ENCODE measurements around the gene BRPF3. TPM values are rescaled to one million over a fixed set of nuclear protein-coding genes. Genes with fewer than 3 reads are reported as not detected.

Gene BRPF3
- total RNA-seq, 1 experiment from 2014 or later: 30.4 TPM

- Mint-ChIP-seq H3K27me3 (ENCODE audit: low read depth) (no peaks in the 10 kb centered on the region; the same call in 1 of the 2 replicates), H3K4me1 (peaks cover 6% of the 10 kb centered on the region), H3K27ac (no peak overlapping the region), H3K4me3 (no peak overlapping the region), H3K9me3 (no peaks in the 10 kb centered on the region), H3K36me3 (no peaks in the 10 kb centered on the region)
- POLR2A ChIA-PET: no interaction called here
- CTCF ChIA-PET: no interaction called here
- no peak for DNase-seq (ENCODE audit: low spot score)
- no peak for ATAC-seq
- TF ChIP-seq HMGXB4 (CRISPR knock-in tag; IDR thresholded peaks at IDR 0.05) (no peak), CREB1 (CRISPR knock-in tag; IDR thresholded peaks at IDR 0.05) (no peak), SP1 (CRISPR knock-in tag; conservative IDR thresholded peaks at IDR 0.05) (no peak), CTCF (IDR thresholded peaks at IDR 0.05) (no peak), ZNF232 (CRISPR knock-in tag; IDR thresholded peaks at IDR 0.05) (no peak), GTF2I (CRISPR knock-in tag; conservative IDR thresholded peaks at IDR 0.05) (no peak), ATF6 (CRISPR knock-in tag; IDR thresholded peaks at IDR 0.05) (no peak), SMAD4 (CRISPR knock-in tag; IDR thresholded peaks at IDR 0.05) (no peak), ARID4B (CRISPR knock-in tag; IDR thresholded peaks at IDR 0.05; ENCODE audit: borderline replicate concordance) (no peak), ESRRA (CRISPR knock-in tag; IDR thresholded peaks at IDR 0.05; ENCODE audit: borderline replicate concordance) (no peak), ZNF671 (CRISPR knock-in tag; IDR thresholded peaks at IDR 0.05) (no peak), NFE2L1 (CRISPR knock-in tag; IDR thresholded peaks at IDR 0.05) (no peak), NR3C1 (CRISPR knock-in tag; conservative IDR thresholded peaks at IDR 0.05; ENCODE audit: low read depth) (no peak), NFATC4 (CRISPR knock-in tag; IDR thresholded peaks at IDR 0.05) (no peak), AR (CRISPR knock-in tag; IDR thresholded peaks at IDR 0.05) (no peak)
- TF ChIP-seq, protein P1, sequence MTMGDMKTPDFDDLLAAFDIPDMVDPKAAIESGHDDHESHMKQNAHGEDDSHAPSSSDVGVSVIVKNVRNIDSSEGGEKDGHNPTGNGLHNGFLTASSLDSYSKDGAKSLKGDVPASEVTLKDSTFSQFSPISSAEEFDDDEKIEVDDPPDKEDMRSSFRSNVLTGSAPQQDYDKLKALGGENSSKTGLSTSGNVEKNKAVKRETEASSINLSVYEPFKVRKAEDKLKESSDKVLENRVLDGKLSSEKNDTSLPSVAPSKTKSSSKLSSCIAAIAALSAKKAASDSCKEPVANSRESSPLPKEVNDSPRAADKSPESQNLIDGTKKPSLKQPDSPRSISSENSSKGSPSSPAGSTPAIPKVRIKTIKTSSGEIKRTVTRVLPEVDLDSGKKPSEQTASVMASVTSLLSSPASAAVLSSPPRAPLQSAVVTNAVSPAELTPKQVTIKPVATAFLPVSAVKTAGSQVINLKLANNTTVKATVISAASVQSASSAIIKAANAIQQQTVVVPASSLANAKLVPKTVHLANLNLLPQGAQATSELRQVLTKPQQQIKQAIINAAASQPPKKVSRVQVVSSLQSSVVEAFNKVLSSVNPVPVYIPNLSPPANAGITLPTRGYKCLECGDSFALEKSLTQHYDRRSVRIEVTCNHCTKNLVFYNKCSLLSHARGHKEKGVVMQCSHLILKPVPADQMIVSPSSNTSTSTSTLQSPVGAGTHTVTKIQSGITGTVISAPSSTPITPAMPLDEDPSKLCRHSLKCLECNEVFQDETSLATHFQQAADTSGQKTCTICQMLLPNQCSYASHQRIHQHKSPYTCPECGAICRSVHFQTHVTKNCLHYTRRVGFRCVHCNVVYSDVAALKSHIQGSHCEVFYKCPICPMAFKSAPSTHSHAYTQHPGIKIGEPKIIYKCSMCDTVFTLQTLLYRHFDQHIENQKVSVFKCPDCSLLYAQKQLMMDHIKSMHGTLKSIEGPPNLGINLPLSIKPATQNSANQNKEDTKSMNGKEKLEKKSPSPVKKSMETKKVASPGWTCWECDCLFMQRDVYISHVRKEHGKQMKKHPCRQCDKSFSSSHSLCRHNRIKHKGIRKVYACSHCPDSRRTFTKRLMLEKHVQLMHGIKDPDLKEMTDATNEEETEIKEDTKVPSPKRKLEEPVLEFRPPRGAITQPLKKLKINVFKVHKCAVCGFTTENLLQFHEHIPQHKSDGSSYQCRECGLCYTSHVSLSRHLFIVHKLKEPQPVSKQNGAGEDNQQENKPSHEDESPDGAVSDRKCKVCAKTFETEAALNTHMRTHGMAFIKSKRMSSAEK (CRISPR knock-in tag; IDR thresholded peaks at IDR 0.05; ENCODE audit: borderline replicate concordance): no peak
- TF ChIP-seq, protein P2, sequence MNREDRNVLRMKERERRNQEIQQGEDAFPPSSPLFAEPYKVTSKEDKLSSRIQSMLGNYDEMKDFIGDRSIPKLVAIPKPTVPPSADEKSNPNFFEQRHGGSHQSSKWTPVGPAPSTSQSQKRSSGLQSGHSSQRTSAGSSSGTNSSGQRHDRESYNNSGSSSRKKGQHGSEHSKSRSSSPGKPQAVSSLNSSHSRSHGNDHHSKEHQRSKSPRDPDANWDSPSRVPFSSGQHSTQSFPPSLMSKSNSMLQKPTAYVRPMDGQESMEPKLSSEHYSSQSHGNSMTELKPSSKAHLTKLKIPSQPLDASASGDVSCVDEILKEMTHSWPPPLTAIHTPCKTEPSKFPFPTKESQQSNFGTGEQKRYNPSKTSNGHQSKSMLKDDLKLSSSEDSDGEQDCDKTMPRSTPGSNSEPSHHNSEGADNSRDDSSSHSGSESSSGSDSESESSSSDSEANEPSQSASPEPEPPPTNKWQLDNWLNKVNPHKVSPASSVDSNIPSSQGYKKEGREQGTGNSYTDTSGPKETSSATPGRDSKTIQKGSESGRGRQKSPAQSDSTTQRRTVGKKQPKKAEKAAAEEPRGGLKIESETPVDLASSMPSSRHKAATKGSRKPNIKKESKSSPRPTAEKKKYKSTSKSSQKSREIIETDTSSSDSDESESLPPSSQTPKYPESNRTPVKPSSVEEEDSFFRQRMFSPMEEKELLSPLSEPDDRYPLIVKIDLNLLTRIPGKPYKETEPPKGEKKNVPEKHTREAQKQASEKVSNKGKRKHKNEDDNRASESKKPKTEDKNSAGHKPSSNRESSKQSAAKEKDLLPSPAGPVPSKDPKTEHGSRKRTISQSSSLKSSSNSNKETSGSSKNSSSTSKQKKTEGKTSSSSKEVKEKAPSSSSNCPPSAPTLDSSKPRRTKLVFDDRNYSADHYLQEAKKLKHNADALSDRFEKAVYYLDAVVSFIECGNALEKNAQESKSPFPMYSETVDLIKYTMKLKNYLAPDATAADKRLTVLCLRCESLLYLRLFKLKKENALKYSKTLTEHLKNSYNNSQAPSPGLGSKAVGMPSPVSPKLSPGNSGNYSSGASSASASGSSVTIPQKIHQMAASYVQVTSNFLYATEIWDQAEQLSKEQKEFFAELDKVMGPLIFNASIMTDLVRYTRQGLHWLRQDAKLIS (CRISPR knock-in tag; IDR thresholded peaks at IDR 0.05; ENCODE audit: borderline replicate concordance): no peak
These were observed 9.1 kb upstream of the BRPF3 start for GRCh38 chr6:36187446-36187845.

Data from WTC11 (cell line).